AG04450 (cell line): ENCODE results near the gene FBXL15. TPM values are rescaled to one million over a fixed set of nuclear protein-coding genes. Genes with fewer than 3 reads are reported as not detected.

Experiments
- CTCF ChIA-PET: fragments of 300-600, 350-600 bp; formaldehyde crosslinking; extraction: SDS; loops from one replicate; lab custom pipeline; 2022; ENCODE audit warnings: antibody characterized with exemption, inconsistent platforms; lab: Charles Lee
- POLR2A ChIA-PET: fragments of 350-600 bp; formaldehyde crosslinking; extraction: SDS; loops from one replicate; lab custom pipeline; 2021; ENCODE audit warnings: antibody characterized with exemption, inconsistent platforms; lab: Yijun Ruan, JAX
- DNase-seq: peaks from one replicate; pipeline ENCODE4 v3.0.0-alpha.2; 2011; ENCODE audit warnings: low read depth, low spot score
- H3K27ac ChIP-seq: one replicate; pipeline ENCODE4 v1.5.1; 2012; ENCODE audit warnings: low read depth, low read length, control low read depth
- H3K27me3 ChIP-seq: one replicate; pipeline ENCODE4 v1.6.0; 2012; ENCODE audit warnings: low read length; ENCODE audit not compliant: control insufficient read depth, insufficient read depth
- H3K4me3 ChIP-seq: 2 replicates; pipeline ENCODE4 v1.5.1; 2011; ENCODE audit warnings: mild to moderate bottlenecking, low read depth, low read length, control low read depth
- H3K9me3 ChIP-seq: 2 replicates; pipeline ENCODE4 v1.5.1; 2012; ENCODE audit warnings: low read length; ENCODE audit not compliant: control insufficient read depth, insufficient read depth
- CTCF ChIP-seq: IDR thresholded peaks from 2 replicates; pipeline ENCODE4 v1.5.1; 2011; ENCODE audit warnings: low read depth, low read length, control low read depth, inconsistent platforms
- polyA plus RNA-seq: library from polyadenylated mRNA; depleted of rRNA; stranded (reverse); fragments of >200 nt; gene quantifications from 2 replicates; pipeline ENCODE4 v1.2.3, GENCODE V29; 2011; rRNA removed
- small RNA-seq: library from RNA; depleted of rRNA; stranded (forward); fragments of <200 nt; gene quantifications from one replicate; pipeline ENCODE3, GENCODE V24; 2012; ENCODE audit warnings: low read depth; ENCODE audit not compliant: insufficient read length

Gene FBXL15
- polyA plus RNA-seq, 1 experiment = 2.7 TPM

GRCh38 chr10:102467318-102467717 is 46.7 kb downstream of the FBXL15 start:
- no peak for TF ChIP-seq CTCF
- DNase-seq = no peak
- H3K27ac ChIP-seq = no peak overlapping the region
- CTCF ChIA-PET = interaction anchor here (3.6 kb wide), 1 partner anchor 11 kb away, joined by 10 read pairs; no protein-coding TSS in a partner anchor
- H3K4me3 ChIP-seq = no peak overlapping the region
- H3K9me3 ChIP-seq = no peaks in the 10 kb centered on the region
- H3K27me3 ChIP-seq = peaks cover 5% of the 10 kb centered on the region
- POLR2A ChIA-PET = interaction anchor here (0.6 kb wide), 1 partner anchor 315 kb away, joined by 3 read pairs; the partner anchor contains the start of gene NOLC1

- peaks cover 5% of the 10 kb centered on the region for H3K27me3 ChIP-seq
- DNase-seq = no peak
- H3K4me3 ChIP-seq = no peak overlapping the region
- ChIA-PET CTCF (interaction anchor here (3.6 kb wide), 1 partner anchor 11 kb away, joined by 10 read pairs; no protein-coding TSS in a partner anchor), POLR2A (interaction anchor here (0.6 kb wide), 2 partner anchors 309 to 316 kb away, joined by 3 to 12 read pairs; partner anchors contain the start of gene NOLC1)
- no peak for TF ChIP-seq CTCF
- H3K27ac ChIP-seq = no peak overlapping the region
- H3K9me3 ChIP-seq = no peaks in the 10 kb centered on the region
Measured at GRCh38 chr10:102467971-102468438, 47.4 kb downstream of the FBXL15 start.

GRCh38 chr10:102468683-102469082 is 48.0 kb downstream of the FBXL15 start:
- H3K9me3 ChIP-seq = no peaks in the 10 kb centered on the region
- H3K27me3 ChIP-seq = peaks cover 2% of the 10 kb centered on the region
- no peak overlapping the region for H3K27ac ChIP-seq
- TF ChIP-seq CTCF = no peak
- ChIA-PET POLR2A (interaction anchor here (0.6 kb wide), 1 partner anchor 310 kb away, joined by 12 read pairs; no protein-coding TSS in a partner anchor), CTCF (interaction anchor here (3.6 kb wide), 1 partner anchor 10 kb away, joined by 10 read pairs; no protein-coding TSS in a partner anchor)
- no peak for DNase-seq
- H3K4me3 ChIP-seq = no peak overlapping the region

GRCh38 chr10:102470579-102471546 is 50.2 kb downstream of the FBXL15 start:
- ChIA-PET POLR2A (interaction anchor here (1.4 kb wide), 1 partner anchor 48 kb away, joined by 3 read pairs; no protein-coding TSS in a partner anchor), CTCF (interaction anchor here (0.6 to 1.8 kb wide), 2 partner anchors 17 to 77 kb away, joined by 4 to 6 read pairs; no protein-coding TSS in a partner anchor)
- no peak for TF ChIP-seq CTCF

More at GRCh38 chr10:102470579-102471546, 50.2 kb downstream of the FBXL15 start:
- Histone ChIP-seq H3K9me3 (no peaks in the 10 kb centered on the region), H3K4me3 (no peak overlapping the region), H3K27me3 (no peaks in the 10 kb centered on the region), H3K27ac (no peak overlapping the region)
- no peak for DNase-seq

Small RNA genes within 50 kb of the gene (small RNA-seq; reads per million reads assigned to genes)
- gene MIR146B = 2,326 reads per million, percentile 97 among the genes with 10 or more reads in this experiment

Other genes with a start within 250 kb of the FBXL15 start
- gene ELOVL3, start 194.5 kb upstream of the FBXL15 start, polyA plus RNA-seq = 0.16 and 0.27 TPM in 2 replicates
- gene PITX3, start 179.3 kb upstream of the FBXL15 start, polyA plus RNA-seq = not detected in 2 replicates
- gene GBF1, start 175.3 kb upstream of the FBXL15 start, polyA plus RNA-seq = 31.9 and 43.8 TPM in 2 replicates
- gene NFKB2, start 25.1 kb upstream of the FBXL15 start, polyA plus RNA-seq = 26.1 and 29.3 TPM in 2 replicates
- gene PSD, start 2.1 kb upstream of the FBXL15 start, polyA plus RNA-seq = 5.5 and 8.2 TPM in 2 replicates
- 61.1 and 68.6 TPM in 2 replicates for gene CUEDC2, start 11.7 kb downstream of the FBXL15 start, polyA plus RNA-seq
- 0.06 TPM in 1 of 2 replicates, not detected in the other for gene C10orf95, start 30.7 kb downstream of the FBXL15 start, polyA plus RNA-seq
- gene ACTR1A, start 81.9 kb downstream of the FBXL15 start, polyA plus RNA-seq = 164 and 192 TPM in 2 replicates
- 11.0 and 13.2 TPM in 2 replicates for gene SUFU, start 83.1 kb downstream of the FBXL15 start, polyA plus RNA-seq
- gene TRIM8, start 223.6 kb downstream of the FBXL15 start, polyA plus RNA-seq = 66.8 and 80.9 TPM in 2 replicates